Keratinocyte (primary cell): Measurements from ENCODE around the gene CTNNBL1. TPM values are rescaled to one million over a fixed set of nuclear protein-coding genes. Genes with fewer than 3 reads are reported as not detected.

Experiments
- DNase-seq: peaks from one replicate; pipeline ENCODE4 v3.0.0-alpha.2; 2011; ENCODE audit warnings: low read depth, missing footprints, low spot score
- FAIRE-seq: peaks from 2 replicates; lab custom pipeline; 2011; peaks lifted over from hg19 to GRCh38; lab: Jason Lieb, UNC
- H2AFZ ChIP-seq: 2 replicates; pipeline ENCODE4 v1.6.0; 2012; ENCODE audit warnings: low read length, control low read depth, inconsistent platforms; ENCODE audit not compliant: control insufficient read depth
- H3K27ac ChIP-seq: 2 replicates; pipeline ENCODE4 v1.5.1; 2011; ENCODE audit warnings: low read length; ENCODE audit not compliant: control insufficient read depth, insufficient read depth
- H3K27me3 ChIP-seq: 3 replicates; pipeline ENCODE4 v1.6.0; 2011; ENCODE audit warnings: low read length; ENCODE audit not compliant: control insufficient read depth, insufficient read depth; ENCODE audit errors: extremely low read depth
- H3K36me3 ChIP-seq, 2 experiments: 2 replicates in 1 of 2; 3 replicates in 1 of 2; pipeline ENCODE4 v1.5.1; 2011; ENCODE audit warnings: low read length in 2 of 2, mild to moderate bottlenecking in 1 of 2; ENCODE audit not compliant: control insufficient read depth in 2 of 2, insufficient read depth in 2 of 2; ENCODE audit errors: extremely low read depth in 1 of 2
- H3K4me1 ChIP-seq: 3 replicates; pipeline ENCODE4 v1.5.1; 2011; ENCODE audit warnings: low read length; ENCODE audit not compliant: control insufficient read depth, insufficient read depth; ENCODE audit errors: extremely low read depth
- H3K4me2 ChIP-seq: 3 replicates; pipeline ENCODE4 v1.6.0; 2011; ENCODE audit warnings: low read depth, low read length; ENCODE audit not compliant: control insufficient read depth, insufficient read depth; ENCODE audit errors: extremely low read depth
- H3K4me3 ChIP-seq, 3 experiments: fragments of 200-600 bp in 1 of 3; sonication (generic) in 1 of 3; 2 replicates in 2 of 3; 3 replicates in 1 of 3; pipeline ENCODE4 v1.5.1; 2011 to 2016; ENCODE audit warnings: low read length in 3 of 3, mild to moderate bottlenecking in 3 of 3, control low read depth in 2 of 3, inconsistent platforms in 1 of 3, low read depth in 1 of 3, mixed read lengths in 1 of 3, mixed run types in 1 of 3, moderate library complexity in 1 of 3; ENCODE audit not compliant: control insufficient read depth in 2 of 3, insufficient read depth in 2 of 3; ENCODE audit errors: extremely low read depth in 1 of 3
- H3K79me2 ChIP-seq: 2 replicates; pipeline ENCODE4 v1.6.0; 2012; ENCODE audit warnings: low read length; ENCODE audit not compliant: control insufficient read depth, insufficient read depth
- H3K9ac ChIP-seq: 3 replicates; pipeline ENCODE4 v1.6.0; 2011; ENCODE audit warnings: low read length; ENCODE audit not compliant: control insufficient read depth, insufficient read depth; ENCODE audit errors: extremely low read depth
- H3K9me1 ChIP-seq: 3 replicates; pipeline ENCODE4 v1.6.0; 2011; ENCODE audit warnings: low read length; ENCODE audit not compliant: control insufficient read depth, insufficient read depth; ENCODE audit errors: extremely low read depth
- H3K9me3 ChIP-seq: 2 replicates; pipeline ENCODE4 v1.5.1; 2012; ENCODE audit warnings: low read depth, low read length; ENCODE audit not compliant: control insufficient read depth
- H4K20me1 ChIP-seq: 3 replicates; pipeline ENCODE4 v1.6.0; 2011; ENCODE audit warnings: low read length; ENCODE audit not compliant: control insufficient read depth, insufficient read depth; ENCODE audit errors: extremely low read depth
- CTCF ChIP-seq, 3 experiments: IDR thresholded peaks in 1 of 3; conservative IDR thresholded peaks in 1 of 3; optimal IDR thresholded peaks in 1 of 3; 2 replicates in 2 of 3; 3 replicates in 1 of 3; pipeline versions ENCODE3 to v1.5.1; 2011; ENCODE audit warnings: low read length in 3 of 3, mild to moderate bottlenecking in 3 of 3, moderate library complexity in 2 of 3, control low read depth in 1 of 3, inconsistent platforms in 1 of 3; ENCODE audit not compliant: insufficient read depth in 2 of 3; ENCODE audit errors: extremely low read depth in 1 of 3
- EZH2 ChIP-seq: IDR thresholded peaks from one replicate; pipeline ENCODE4 v1.6.1; 2012; ENCODE audit warnings: inconsistent platforms, mild to moderate bottlenecking, low read length, moderate library complexity
- dilution Hi-C: fragments of 300-500 bp; cut with MboI; formaldehyde crosslinking; loops from one replicate; pipeline ENCODE4 v1.7.0; 2020; ENCODE audit warnings: low sequenced_read_pairs; ENCODE audit not compliant: extremely low pct_ligation_motif_present
- polyA plus RNA-seq, 5 experiments: library from polyadenylated mRNA; depleted of rRNA in 3 of 5; stranded (reverse) in 3 of 5; stranded (forward) in 1 of 5; unstranded in 1 of 5; fragments of >200 nt; gene quantifications; 1 replicate in 1 of 5; 2 replicates in 3 of 5; 3 replicates in 1 of 5; pipeline versions ENCODE4 v1.2.1 to v1.2.3, GENCODE V29; 2011 to 2012; ENCODE audit warnings: missing spikeins in 2 of 5, low read depth in 1 of 5, low replicate concordance in 1 of 5

CTNNBL1 gene
- polyA plus RNA-seq, 1 donor (not counting 4 experiments of a cell fraction or from before 2014, with no cell fraction given): 37.0 TPM

GRCh38 chr20:37849156-37849555 lies 155.3 kb downstream of the CTNNBL1 start:
- H3K36me3 ChIP-seq: peaks cover 8 to 15% of the 10 kb centered on the region in 2 experiments
- H3K27me3 ChIP-seq: no peaks in the 10 kb centered on the region
- no peak overlapping the region for H3K27ac ChIP-seq
- no peaks in the 10 kb centered on the region for H4K20me1 ChIP-seq
- no peaks in the 10 kb centered on the region for H3K9me3 ChIP-seq
- dilution Hi-C loops: no loop called here
- H2AFZ ChIP-seq: no peak overlapping the region
- no peak for FAIRE-seq
- H3K4me2 ChIP-seq: no peak overlapping the region
- no peak for DNase-seq
- TF ChIP-seq CTCF (optimal IDR thresholded peaks at IDR 0.05 in 1 of 3, IDR thresholded peaks at IDR 0.05 in 1 of 3, conservative IDR thresholded peaks at IDR 0.05 in 1 of 3; ENCODE audit: extremely low read depth in 1 of 3, insufficient read depth in 2 of 3, low read length in 3 of 3): no peak
- TF ChIP-seq EZH2: no peak
- no peak overlapping the region for H3K4me3 ChIP-seq
- H3K79me2 ChIP-seq: no peaks in the 10 kb centered on the region
- H3K9me1 ChIP-seq: no peaks in the 10 kb centered on the region
- H3K4me1 ChIP-seq: no peaks in the 10 kb centered on the region
- no peak overlapping the region for H3K9ac ChIP-seq

- dilution Hi-C loops: no loop called here
Observed at GRCh38 chr20:37849566-37849965, 155.7 kb downstream of the CTNNBL1 start.

More at GRCh38 chr20:37849566-37849965, 155.7 kb downstream of the CTNNBL1 start:
- Histone ChIP-seq H3K9me3 (no peaks in the 10 kb centered on the region), H3K4me1 (no peaks in the 10 kb centered on the region), H3K79me2 (no peaks in the 10 kb centered on the region), H3K9me1 (no peaks in the 10 kb centered on the region), H3K36me3 (peaks cover 8 to 15% of the 10 kb centered on the region in 2 experiments), H3K4me2 (no peak overlapping the region), H3K9ac (no peak overlapping the region), H3K27me3 (no peaks in the 10 kb centered on the region), H2AFZ (no peak overlapping the region), H3K4me3 (no peak overlapping the region), H3K27ac (no peak overlapping the region), H4K20me1 (no peaks in the 10 kb centered on the region)
- DNase-seq (no peak), FAIRE-seq (no peak)
- no peak for TF ChIP-seq CTCF (optimal IDR thresholded peaks at IDR 0.05 in 1 of 3, IDR thresholded peaks at IDR 0.05 in 1 of 3, conservative IDR thresholded peaks at IDR 0.05 in 1 of 3; ENCODE audit: extremely low read depth in 1 of 3, insufficient read depth in 2 of 3, low read length in 3 of 3)
- no peak for TF ChIP-seq EZH2
